Skin of body (tissue), 2 donors: ENCODE measurements around the gene FIGLA. TPM values are rescaled to one million over a fixed set of nuclear protein-coding genes. Genes with fewer than 3 reads are reported as not detected.
"Not testable (repeated sequence)": the region's sequence is repeated elsewhere in the genome, so short reads cannot be mapped to it uniquely, and the experiment has no call there.

Experiments
- DNase-seq: peaks from one replicate; lab custom pipeline; 2025; lab: John Stamatoyannopoulos, UW
- total RNA-seq: library from RNA; depleted of rRNA; stranded (reverse); fragments of >200 nt; gene quantifications from one replicate; pipeline ENCODE4 v1.2.3, GENCODE V29; 2014

The FIGLA gene
- total RNA-seq, 1 donor from 2014 or later = not detected

- DNase-seq = no peak
Measured at GRCh38 chr2:70808983-70809958, 18.8 kb upstream of the FIGLA start.

- DNase-seq = no peak
Measured at GRCh38 chr2:70807828-70808118, 17.3 kb upstream of the FIGLA start.

- no peak for DNase-seq
Measured at GRCh38 chr2:70807102-70807827, 16.8 kb upstream of the FIGLA start.

GRCh38 chr2:70806620-70807019, 16.2 kb upstream of the FIGLA start:
- DNase-seq = no peak

GRCh38 chr2:70806013-70806412, 15.6 kb upstream of the FIGLA start:
- DNase-seq = no peak

GRCh38 chr2:70801607-70802263, 11.3 kb upstream of the FIGLA start:
- DNase-seq = no peak

- DNase-seq = no peak
Measured at GRCh38 chr2:70799706-70800105, 9.3 kb upstream of the FIGLA start.

- DNase-seq = not testable (repeated sequence)
Measured at GRCh38 chr2:70797996-70798395, 7.6 kb upstream of the FIGLA start.

GRCh38 chr2:70797506-70797905, 7.1 kb upstream of the FIGLA start:
- no peak for DNase-seq

GRCh38 chr2:70796262-70796661, 5.8 kb upstream of the FIGLA start:
- DNase-seq = no peak

GRCh38 chr2:70795164-70795995, 4.9 kb upstream of the FIGLA start:
- no peak for DNase-seq

- DNase-seq = no peak
Measured at GRCh38 chr2:70793450-70793849, 3.0 kb upstream of the FIGLA start.

- peak; percentile 24 for DNase-seq
Measured at GRCh38 chr2:70789304-70790135, 923 bp downstream of the FIGLA start.

GRCh38 chr2:70785137-70785911, 5.1 kb downstream of the FIGLA start:
- DNase-seq = peak; percentile 58

- no peak for DNase-seq
Measured at GRCh38 chr2:70784320-70784719, 6.1 kb downstream of the FIGLA start.

- DNase-seq = no peak
Measured at GRCh38 chr2:70779911-70780545, 10.4 kb downstream of the FIGLA start.

GRCh38 chr2:70779491-70779890, 11.0 kb downstream of the FIGLA start:
- no peak for DNase-seq

- no peak for DNase-seq
Measured at GRCh38 chr2:70778676-70779075, 11.8 kb downstream of the FIGLA start.

- DNase-seq = no peak
Measured at GRCh38 chr2:70777450-70777849, 13.0 kb downstream of the FIGLA start.
